LHCN-M2 (cell line): ENCODE results near the gene TLE3. TPM values are rescaled to one million over a fixed set of nuclear protein-coding genes. Genes with fewer than 3 reads are reported as not detected.
A peak's percentile ranks its signal among the peaks of the same experiment; 100 is the strongest.

Experiments used
- DNase-seq: peaks from one replicate; pipeline ENCODE4 v3.0.0-alpha.2; 2012; ENCODE audit warnings: low read depth
- total RNA-seq: library from RNA; depleted of rRNA; stranded (reverse); fragments of >200 nt; gene quantifications from 2 replicates; pipeline ENCODE4 v1.2.3, GENCODE V29; 2014

TLE3 gene
- total RNA-seq, 1 experiment from 2014 or later: 22.3 TPM

DNA sequence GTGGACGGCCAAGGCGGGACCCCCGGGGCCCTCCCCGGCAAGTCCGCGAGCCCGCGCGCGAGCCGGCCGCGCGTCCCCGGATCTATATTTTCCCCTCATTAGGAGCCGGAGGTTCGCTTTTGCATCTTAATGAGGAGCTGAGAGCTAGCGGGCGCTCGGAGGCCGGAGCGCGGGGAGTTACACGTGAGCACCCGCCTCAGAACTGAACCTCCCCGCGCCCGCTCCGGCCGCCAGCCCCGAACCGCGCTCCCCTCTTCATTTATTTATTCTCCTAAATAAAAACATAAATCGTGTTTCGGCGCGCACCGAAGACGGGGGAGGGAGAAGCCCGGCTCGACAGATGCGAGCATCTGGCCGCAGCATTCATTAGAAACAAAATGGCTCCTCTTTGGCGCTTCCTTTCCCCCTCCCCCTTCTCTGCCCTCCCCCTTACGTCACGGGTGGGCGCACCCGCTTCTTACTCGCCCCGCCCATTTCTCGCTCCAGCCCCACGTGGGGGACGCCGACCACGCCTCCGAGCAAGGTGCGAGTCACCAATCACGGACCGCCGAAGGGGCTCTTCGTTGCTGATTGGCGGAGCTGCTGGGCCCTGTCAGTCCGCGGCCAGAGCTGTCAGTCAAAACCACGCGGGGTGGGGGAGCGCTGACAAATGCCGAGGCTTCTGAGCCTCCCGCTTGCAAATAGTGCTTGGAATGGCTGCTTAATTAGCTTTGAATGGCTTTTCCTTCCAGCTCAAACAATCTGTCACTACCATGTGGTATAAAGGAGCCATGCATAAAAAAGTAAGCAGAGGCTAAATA, 1.6 kb upstream of the TLE3 start:
- DNase-seq: peak; percentile 99

- DNase-seq: no peak
These were observed 897 bp upstream of the TLE3 start for GRCh38 chr15:70098461-70099166.

GRCh38 chr15:70098153-70098460, 390 bp upstream of the TLE3 start:
- no peak for DNase-seq

DNA sequence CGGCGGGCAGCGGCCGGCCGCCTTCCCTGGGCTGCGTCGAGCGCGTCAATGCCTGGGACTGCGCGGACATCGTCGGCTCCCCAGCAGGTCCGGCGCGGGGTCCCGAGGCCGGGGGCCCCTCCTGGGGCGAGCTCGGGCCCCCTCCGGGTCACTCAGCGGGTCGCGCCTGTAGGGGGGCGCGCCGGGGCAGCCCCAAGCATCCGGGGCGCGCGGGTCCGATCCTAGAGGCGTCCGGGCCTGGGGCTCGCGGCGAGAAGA, 725 bp downstream of the TLE3 start:
- no peak for DNase-seq

DNA sequence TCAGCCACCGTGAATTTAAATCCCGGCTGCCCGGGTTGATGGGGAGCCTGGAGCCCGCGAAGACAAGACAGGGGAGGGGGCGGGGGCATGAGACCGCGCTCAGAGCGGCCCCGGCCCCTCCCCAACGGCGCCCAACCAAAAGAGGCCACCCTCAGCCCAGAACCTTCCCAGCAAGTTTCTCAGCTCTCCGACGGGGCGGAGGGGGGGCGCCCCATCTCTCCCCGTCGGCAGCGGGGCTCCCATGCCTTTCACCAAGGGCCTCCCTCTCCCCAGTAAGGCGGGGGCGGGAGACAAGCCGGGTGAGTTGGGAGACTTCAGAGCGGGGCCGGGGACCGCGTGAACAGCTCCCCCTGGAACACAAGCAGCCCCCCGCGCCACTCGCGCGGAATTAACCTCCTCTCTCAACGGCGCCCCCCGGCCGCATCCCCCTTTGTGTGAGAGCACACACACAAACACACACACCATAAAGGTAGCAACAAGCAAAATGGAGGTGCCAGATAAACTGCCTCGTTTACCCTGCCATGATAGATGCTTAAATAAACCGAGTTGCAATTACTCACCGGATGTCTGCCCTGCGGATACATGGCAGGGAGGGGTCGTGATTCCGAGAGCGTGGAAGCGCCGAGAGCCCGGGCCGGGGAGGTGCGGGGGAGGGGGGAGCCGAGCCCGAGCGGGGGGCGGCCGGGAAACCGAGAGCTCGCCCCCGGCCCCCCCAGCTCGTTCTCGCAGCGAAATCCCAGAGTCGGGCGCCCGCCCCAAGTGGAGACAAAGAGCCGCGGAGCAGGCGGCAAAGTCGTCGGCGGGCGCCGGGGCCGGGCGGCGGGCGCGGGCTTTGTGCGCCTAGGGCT, 1.3 kb downstream of the TLE3 start:
- DNase-seq: peak; percentile 48

- DNase-seq: peak; percentile 15
These were observed 2.1 kb downstream of the TLE3 start for GRCh38 chr15:70095408-70096214.

- DNase-seq: no peak
These were observed 2.9 kb downstream of the TLE3 start for GRCh38 chr15:70094690-70095311.

- DNase-seq: no peak
These were observed 4.0 kb downstream of the TLE3 start for GRCh38 chr15:70093481-70094319.

GRCh38 chr15:70093070-70093469, 4.6 kb downstream of the TLE3 start:
- no peak for DNase-seq

DNA sequence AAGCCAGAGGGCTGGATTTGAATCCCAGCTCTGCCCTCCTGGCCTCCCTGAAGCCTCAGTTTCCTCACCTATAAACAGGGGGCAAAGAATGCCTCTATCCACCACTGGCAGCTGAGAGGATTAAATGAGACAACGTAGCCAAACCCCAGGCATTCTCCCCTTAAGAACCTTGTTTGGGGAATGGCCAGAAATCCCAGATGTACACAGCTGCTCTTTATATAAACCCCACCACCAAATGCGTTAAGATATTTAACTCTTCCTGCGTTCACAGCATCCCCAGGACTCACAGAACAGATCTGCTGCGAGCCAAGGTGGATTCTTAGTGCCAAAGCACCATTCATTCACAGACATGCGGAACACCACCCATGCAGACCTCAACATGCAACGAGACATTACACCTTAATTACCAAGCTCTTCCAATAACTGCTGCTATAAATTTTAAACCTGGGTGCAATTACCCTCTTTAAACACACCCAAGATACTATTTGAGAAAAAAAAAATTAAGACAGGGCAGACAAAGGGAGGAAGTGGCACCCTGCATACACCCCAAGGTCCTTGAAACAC, 5.2 kb downstream of the TLE3 start:
- DNase-seq: no peak

- DNase-seq: no peak
These were observed 5.8 kb downstream of the TLE3 start for GRCh38 chr15:70091726-70092463.

GRCh38 chr15:70090436-70091296, 7.1 kb downstream of the TLE3 start:
- no peak for DNase-seq

DNA sequence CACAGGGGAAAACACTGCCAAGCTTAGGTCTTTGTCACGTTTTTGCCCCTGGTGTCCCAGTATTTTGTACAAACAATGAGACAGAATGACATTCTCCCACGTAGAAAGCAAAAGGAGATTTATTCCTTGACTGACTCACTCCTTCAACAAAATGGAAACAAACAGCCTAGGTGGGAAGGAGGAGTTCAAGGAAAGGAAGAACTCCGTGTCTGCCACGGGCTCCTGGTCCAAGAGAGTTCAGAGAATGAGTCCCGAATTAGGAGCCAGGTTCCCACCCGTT, 8.1 kb downstream of the TLE3 start:
- DNase-seq: no peak

DNA sequence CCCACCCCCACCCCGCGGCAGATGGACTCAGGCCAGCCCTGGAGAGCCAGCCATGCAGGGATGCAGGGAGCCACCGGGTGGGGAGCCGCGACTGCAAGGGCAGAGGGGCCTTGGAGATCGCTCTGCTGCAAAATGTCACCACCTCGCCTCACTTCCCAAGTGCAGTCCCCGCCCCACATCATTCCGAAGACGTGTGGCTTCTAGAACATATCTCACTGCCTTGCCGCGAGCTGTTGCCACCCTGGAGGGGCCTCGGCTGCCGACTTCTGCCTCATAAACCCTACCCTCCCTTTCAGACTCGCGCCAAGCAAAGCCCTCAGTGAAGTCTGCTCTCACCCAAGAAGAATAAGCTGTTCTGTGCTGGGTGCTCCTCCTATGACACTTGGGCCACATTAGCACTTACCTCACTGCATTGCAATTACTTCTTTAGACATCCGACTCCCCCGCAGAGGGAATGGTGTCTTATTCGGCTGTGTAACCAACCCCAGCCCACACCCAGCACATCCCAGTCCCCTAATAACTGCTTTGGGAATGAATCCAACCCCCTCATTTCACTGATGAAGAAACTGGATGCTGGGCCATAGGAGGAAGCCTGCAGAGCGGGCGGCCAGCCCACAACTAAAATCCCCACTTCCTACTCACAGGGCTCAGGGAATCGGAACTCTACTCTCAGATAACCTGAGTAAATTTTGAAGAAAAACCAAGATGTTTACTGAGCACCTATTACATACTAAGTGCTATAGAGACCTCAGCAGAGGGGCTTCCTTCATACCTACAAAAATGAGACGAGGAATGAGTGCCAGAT, 8.6 kb downstream of the TLE3 start:
- no peak for DNase-seq

GRCh38 chr15:70088455-70088854, 9.3 kb downstream of the TLE3 start:
- no peak for DNase-seq

GRCh38 chr15:70087708-70088352, 9.9 kb downstream of the TLE3 start:
- no peak for DNase-seq

GRCh38 chr15:70086636-70087035, 11.1 kb downstream of the TLE3 start:
- no peak for DNase-seq
